DLD1 (cell line): ENCODE measurements around the gene LTBP2.

Source experiments
- in situ Hi-C: cut with HindIII; loops from 2 replicates; pipeline ENCODE4 v1.10.0; 2017; ENCODE audit warnings: low sequenced_read_pairs

LTBP2 gene

DNA sequence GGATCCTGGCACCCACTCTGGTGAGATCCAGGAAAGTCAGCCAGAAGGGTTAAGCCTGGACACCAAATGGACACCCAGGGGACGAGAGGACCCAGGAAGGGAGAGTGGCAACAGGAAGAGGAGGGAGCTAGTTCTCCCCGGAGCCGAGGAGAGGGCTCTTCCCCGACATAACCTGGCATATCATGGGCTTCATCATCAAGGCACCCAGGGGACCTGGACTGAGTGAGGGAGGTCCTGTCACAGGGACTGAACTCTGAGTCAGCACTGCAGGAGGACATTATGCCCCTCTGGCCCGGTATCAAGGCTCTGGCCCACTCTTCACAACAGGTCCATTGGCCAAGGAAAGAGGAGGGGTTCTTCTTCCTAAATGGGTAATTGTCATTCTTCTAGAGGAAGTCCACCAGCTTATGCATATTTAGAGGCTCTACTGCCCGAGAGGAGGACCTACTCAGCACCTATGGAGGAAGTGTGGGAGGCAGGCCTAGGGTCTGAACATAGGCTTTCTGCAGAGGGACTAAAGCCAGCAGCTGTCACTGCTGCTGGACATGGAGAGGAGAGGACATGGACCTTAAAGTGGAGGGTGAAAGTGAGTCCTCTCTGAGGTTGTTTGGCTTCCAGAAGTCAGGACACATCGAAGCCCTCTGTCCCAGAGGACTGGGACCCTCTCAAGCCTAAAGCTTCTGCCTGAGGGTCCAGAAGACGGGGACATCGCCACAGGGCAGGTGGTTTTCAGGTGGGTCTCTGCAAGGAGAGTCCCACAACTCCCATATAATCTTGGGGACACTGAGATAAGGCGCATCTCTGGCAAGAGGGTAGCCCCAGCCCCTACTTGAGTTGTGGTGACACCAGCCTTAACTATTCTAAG, 99.8 kb downstream of the LTBP2 start:
- in situ Hi-C loops: loop anchor here (5.0 kb wide), 2 partner anchors 75 to 220 kb away; no protein-coding TSS in a partner anchor

DNA sequence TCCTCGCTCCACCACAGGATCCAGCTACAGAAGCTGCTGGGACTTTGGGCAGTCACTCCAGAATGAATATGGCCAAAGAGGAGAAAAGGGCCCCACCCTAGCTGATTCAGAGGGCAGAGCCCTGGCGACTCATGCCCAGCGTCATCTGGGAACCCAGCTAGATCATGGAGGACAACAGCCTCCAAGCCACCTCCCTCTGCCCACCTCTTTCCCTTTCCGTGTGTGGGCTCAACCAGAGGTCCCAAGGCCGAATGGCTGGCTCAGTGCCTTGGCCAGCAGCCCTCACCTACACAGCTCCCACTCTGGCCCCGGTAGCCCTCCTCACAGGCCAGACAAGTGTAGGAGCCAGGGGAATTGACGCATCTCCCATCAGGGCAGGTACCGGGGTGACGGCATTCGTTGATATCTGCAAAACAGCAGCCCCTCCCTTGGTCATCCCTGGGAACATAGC, 101.1 kb downstream of the LTBP2 start:
- in situ Hi-C loops: loop anchor here (5.0 kb wide), 2 partner anchors 74 to 219 kb away; no protein-coding TSS in a partner anchor

DNA sequence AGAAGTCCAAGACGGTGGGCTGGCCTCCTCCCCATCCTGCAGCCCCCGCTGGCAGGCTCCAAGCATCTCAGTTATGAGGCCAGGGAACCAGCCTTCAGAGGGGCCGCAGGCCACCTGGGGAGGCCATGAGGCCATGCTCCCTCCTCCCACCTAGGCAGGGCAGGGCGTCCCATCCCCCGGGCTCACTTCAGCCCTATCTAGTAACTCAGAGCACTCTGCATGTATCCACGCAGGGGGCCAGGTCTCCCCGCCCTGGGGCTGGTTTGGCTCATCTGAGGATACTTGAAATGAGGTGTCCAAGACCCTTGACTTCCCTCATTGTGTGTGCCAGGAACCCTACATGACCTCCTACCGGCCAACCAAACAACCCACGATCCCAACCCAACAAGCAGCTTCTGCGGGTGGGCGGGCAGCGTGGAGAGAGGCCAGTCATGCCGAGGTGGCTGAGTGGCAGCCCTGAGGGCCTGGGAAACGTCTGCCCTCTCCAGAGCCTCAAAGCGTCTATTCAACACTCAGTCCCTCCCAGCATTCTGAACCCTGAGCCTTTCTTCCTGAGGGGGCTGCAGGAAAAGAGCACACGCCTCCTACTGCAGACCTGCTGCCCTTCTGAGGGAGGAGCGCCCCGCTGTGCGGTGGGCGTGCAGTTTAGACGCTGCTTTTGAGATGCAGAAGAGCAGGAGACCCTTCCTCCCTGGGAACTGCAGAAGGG, 101.7 kb downstream of the LTBP2 start:
- in situ Hi-C loops: loop anchor here (5.0 kb wide), 2 partner anchors 73 to 218 kb away; no protein-coding TSS in a partner anchor

DNA sequence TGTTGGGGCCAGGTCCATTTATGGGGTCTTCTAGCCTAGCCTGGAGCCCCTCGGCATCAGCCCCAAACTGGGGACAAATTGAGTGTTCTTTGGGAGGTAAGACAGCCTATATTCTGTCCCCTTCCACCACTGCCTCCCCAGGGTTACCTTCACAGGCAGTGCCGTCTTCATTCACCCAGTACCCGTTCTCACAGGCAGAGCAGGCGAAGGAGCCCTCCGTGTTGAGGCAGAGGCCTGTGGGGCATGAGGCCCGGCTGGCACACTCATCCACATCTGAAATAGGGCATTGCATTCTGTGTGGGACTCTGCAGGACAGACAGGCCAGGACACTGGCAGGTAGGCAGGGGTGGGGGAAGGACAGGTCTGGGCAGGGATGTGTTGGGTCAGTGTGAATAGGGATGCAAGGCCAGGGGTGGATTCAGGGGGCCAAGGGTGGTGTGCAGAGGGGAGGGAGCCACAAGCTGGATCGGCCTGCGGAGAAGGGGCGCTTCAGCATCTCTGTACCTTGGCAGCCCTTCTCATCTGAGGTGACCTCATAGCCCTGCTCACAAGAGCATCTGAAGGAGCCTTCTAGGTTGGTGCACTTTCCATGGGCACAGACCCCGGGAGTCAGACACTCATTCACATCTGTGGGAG, 102.3 kb downstream of the LTBP2 start:
- in situ Hi-C loops: loop anchor here (5.0 kb wide), 2 partner anchors 72 to 217 kb away; no protein-coding TSS in a partner anchor

DNA sequence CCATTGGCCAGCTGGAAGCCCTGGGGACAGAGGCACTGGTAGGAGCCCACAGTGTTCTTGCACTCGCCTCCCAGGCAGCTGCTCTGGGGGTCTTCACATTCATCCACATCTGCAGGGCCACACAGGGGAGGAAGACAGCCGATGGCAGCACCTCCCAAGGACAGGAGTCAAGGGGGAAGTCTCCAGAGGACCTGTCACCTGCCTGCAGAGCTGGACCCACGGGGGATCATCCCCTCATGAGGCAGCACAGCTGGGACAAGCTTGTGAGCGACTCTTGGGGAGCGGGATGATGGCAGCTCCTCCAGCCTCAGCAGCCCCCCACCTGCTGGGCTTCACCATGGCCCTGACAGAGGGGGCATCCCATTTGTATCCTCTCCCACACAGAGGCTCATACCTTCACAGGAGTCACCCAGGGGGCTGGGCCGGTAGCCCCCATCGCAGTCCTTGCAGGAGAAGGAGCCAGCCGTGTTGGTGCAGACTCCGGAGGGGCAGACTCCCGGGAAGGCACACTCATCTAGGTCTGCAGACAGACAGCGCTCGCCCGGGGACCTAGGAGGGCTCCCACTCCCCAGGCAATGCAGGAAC, 103.1 kb downstream of the LTBP2 start:
- in situ Hi-C loops: no loop called here

DNA sequence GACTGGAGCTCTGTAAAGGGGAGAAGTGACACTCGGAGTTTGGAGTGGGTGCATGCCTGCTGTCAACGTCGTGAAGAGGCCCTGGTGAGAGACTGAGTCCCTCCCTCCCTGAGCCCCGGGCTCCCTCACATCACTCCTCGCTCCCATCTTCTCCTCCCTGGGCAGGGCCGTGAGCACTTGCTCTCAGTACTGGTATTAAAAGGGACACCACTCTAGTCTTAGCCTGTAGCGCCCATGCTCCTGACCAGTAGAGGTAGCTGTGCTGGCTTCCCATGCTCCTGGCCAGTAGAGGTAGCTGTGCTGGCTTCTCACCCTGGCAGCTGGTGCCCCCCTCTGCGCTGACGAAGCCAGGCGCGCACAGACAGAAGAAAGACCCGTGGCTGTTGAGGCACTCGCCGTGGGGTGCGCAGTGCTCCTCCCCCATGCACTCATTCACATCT, 103.7 kb downstream of the LTBP2 start:
- in situ Hi-C loops: no loop called here

DNA sequence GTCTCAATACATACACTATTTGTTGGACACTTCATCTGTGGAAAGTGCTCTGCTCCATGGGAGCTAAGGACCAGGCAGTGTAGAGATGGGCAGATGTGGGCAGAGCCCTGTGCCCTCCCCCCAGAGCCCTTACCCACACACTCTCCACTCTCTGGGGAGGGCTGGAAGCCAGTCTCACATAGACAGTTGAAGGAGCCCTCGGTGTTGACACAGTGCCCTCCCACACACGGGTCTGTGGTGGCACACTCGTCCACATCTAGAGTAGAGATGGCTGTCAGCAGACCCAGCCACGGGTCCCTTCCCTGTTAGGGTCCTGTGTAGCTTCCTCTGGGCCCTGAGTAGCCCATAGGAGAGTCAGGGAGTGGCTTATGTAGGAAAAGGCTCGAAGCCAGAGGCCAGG, 104.2 kb downstream of the LTBP2 start:
- in situ Hi-C loops: no loop called here

DNA sequence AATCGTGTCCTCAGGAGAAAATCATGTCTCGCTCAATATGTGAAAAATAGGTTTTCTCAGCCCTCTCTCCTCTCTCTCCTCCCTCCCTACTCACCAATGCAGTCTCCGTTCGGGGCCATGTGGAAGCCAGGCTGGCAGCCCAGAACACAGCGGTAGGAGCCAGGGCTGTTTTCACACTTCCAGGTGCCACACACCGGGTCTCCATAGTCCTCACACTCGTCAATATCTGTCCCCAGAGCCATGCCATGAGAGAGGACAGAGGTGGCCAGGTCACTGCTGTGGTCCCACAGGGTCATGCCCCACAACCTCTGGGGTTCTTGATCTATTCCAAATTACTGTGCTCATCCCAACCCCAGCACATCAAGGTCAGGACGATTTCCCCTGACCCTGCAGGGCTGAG, 105.0 kb downstream of the LTBP2 start:
- in situ Hi-C loops: no loop called here

DNA sequence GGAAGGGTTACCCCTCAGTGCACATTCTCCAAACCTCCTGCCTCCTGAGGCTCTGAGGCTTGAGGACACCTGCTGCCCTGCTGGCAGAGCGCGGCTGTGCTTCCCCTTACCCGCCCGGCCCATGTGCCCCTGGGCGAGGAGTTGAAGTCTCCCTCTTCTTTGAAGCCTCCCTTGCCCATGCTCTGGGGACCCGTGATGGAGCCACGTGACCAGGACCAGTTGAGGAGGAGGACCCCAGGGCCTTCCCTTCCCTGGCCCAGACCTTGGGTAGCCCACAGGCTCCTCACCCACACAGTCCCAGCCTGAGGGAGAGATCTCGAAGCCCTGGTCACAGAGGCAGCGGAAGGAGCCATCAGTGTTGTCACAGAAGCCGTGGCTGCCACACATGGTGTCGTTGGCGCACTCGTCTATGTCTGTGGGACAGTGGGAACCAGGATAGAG, 105.6 kb downstream of the LTBP2 start:
- in situ Hi-C loops: no loop called here

DNA sequence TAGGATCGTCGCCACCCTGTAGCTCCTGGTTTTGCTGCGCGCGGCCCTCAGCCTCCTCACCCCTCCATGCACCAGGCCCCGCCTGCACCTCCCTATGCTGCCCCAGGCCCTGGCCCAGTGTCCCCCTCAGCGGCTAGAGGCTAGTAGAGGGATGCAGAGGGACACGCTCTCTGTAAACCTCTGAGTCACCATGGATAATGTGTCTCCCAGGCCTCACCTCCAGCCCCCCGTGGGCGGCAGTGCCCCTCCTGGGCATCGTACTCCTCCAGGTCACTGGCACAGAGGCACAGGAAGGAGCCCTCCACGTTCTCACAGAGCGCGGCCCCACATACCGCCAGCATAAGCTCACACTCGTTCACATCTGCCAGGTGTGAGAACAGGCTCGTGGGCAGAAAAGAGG, 106.2 kb downstream of the LTBP2 start:
- in situ Hi-C loops: no loop called here

DNA sequence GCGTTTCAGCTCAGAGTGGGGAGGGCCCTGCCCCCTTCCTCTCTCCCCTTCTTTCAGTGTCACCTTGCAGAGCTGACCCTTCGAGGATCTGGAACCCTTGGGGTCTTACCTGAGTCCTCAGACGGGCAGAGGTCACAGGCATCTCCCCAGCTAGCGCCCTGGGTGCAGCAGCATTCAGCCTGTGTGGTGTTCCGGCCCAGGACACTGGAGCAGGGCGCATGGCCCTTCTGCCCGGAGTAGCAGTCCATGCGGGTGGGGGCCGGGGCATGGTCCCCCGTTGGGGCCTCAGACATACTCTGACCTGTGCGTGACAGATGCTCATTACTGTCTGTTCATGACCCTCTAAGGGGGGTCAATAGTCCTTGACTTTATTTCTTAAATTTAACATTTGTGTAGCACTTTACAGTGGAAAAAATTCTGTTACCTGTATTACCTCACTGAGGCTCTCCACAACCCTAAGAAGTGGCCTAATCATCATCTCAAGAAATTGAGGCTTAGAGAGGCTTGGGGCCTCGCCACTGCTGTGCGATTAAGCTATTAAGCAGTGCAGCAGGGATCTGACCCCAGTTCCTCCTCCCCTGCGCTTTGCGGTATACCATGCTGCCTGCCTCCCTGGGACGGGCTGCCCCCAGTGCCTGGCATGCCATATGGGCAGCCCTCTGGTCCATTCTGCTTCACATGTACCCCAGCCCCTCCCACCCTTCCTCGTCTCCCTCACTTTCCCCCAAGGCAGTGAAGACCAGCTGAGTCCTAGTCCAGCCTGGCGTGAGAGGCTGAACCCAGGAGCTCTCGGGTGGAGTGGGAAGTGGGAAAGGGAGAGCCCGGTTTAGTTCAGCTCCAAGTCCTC, 106.9 kb downstream of the LTBP2 start:
- in situ Hi-C loops: no loop called here

DNA sequence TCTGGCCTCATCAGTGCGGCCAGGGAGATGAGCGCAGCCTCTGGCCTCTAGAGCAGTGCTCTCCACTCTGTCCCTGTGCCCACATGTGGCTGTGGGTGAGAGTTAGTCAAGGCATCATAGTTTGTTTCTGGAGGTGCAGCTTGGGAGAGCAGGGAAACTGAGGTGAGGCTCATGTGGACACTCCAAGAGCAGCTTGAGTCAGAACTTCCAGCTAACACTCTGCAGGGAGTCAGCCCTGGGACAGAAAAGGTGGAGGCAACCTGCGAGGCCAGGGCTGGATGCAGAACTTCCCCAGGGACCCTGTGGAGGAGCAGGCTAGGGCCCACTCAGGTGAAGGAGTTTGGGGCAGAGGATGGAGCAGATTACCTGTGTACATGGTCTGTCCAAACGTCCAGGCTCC, 107.6 kb downstream of the LTBP2 start:
- in situ Hi-C loops: no loop called here

DNA sequence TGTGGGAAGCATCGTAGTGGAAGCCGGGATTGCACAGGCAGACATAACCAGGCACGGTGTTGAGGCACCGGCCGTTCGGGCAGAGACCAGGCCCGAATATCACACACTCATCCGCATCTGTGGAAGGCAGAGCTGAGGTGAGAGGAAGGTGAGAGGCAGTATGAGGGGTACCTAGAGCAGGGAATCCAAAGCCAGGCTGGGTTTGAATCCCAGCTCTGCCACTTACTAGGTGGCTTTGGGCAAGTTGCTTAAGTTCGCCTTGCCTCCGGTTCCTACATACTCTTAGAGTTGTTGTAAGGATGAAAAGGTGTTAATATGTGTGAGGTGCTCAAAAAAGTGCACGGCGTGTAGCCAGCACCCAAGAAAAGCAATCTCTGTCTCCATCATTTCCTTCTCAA, 108.1 kb downstream of the LTBP2 start:
- in situ Hi-C loops: no loop called here

DNA sequence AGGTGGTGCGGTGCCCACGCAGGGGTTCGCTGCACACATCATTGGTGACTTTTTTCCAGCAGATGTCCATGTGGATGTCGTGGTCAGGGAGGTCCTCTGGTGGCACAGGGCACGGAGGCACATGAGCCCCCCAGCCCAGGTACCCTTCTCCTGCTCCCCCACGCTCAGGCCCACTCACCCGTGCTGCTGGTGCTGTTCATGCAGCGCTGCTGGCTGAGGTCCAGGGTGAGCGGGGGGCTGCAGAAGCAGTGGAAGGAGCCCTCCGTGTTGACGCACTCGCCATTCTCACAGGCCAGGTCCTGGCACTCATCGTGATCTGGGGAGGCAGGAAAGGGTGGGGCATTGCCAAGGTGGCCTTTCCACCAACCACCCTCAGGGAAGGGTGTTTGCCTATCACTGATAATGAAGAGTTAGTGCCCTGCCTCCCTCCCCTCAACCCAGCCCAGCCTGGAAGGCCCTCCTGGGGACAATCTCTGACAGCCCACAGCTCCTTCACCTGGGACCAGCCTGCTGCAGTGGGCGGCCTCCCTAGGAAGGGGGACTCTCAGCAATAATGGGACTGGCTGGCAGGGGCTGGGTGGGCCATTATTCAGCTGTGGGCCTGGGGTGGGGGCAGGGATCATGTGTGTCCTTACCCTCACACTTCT, 108.6 kb downstream of the LTBP2 start:
- in situ Hi-C loops: no loop called here

DNA sequence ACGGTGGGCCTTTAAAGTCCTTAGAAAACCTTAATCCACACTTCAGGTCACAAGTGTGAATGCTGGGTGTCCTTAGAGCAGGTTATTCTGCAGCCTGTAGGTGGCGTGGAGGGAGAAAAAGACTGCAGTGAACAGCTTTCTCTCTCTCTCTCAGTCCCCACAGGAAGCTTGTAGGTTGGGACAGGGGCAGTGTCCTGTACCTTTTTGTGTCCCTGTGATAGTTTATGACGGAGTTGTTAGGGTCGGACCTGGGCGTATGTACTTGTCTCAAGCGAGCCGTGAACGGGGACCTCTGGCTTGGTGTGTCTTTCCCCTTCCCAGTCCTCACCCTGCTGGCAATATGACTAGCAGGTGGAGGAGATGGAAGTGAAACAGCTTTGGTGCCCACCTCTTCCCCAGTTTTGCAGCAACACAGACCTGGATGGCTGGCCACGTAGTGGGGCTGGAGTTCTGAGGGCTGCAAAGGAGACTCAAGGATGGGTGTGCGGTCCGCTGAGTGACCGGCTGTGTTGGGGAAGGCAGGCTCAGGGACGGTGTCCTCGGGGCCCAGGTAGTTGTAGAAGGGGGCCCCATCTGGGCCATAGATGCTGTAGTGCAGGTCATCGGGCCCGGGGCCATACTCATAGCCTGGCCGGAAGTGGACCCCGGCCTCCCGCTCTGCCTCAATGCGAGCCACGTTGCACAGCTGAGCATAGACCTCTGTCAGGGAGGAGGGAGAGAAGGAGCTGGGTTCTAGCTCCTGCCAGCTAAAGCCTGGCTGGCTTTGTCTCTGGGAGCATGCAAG, 109.6 kb downstream of the LTBP2 start:
- in situ Hi-C loops: no loop called here

DNA sequence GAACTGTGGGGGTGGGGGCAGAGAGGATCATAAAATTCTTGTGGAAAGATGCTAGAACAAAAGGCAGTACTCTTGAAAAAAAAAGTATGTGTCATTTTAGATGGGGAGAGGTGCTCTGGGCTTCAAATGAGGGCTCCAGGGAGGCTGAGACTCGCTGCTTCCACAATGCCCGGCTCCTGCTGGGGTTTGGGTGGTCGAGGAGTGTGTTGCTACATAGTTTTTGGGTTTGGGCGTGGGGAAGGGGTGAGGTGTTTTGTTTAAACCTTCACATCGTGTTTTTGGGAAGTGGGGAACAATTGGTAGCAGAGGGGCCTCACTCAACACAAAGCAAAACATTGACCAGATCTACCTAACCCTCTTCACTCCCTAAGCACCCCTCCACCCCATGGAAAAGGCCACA, 110.3 kb downstream of the LTBP2 start:
- in situ Hi-C loops: no loop called here

DNA sequence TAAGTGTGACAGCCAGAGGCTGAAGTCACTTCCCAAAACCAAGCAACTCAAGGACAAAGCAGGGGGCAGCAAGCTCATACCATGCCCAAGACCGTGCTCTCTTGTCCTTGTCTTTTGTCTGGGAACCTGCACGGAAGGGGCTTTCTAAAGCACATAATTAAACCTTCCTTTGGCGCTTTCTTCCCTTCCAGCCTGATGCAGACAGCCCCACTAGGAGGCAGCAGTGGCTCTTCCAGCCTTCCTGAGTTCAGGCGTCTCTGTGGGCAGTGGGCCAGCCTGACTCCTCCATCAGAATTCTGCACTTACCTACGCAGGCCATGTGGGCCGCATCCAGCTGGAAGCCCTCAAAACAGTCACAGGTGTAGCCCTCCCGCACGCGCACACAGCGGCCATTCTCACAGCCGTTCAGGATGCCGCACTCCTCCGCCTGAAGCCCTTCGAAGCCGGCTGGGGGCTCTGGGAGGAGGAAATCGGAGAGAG, 110.9 kb downstream of the LTBP2 start:
- in situ Hi-C loops: no loop called here

DNA sequence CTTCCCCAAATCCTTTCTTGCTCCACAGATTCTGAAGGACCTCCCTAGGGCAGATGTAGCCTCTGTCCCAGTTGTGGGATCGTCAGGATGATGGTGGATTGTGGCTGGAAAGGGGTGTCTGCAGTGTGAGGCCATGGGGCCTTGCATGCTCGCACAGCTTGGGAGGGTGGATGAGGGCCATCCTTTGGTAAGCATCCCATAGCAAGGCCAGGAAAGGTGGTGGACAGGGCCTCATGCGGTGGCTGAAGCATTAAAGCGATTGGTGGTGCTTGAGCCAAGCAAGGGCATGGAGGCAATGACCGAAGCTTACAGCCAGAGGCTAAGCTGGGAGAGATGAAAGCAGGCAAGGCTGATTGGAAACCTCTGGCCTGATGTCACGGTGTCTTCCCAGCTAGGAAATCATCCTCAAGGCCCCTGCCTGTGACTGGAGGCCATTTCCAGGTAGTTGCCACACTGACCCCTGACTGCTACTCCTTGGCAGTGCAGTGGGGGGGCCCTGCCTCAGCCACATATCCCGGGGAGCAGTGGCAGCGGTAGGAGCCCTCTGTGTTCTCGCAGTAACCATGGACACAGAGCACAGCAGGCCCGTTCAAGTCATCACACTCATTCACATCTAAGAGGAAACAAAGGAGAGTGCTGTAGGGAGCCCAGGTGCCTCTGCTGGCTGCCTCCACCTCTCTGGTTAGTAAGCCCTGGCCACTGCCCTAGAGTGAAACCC, 111.5 kb downstream of the LTBP2 start:
- in situ Hi-C loops: no loop called here
